IMR-90 (cell line): ENCODE measurements around the gene NPR2. TPM values are rescaled to one million over a fixed set of nuclear protein-coding genes. Genes with fewer than 3 reads are reported as not detected.
A peak's percentile ranks its signal among the peaks of the same experiment; 100 is the strongest.

Experiments
- ATAC-seq: fragments of 200-7000 bp; cut with Tn5 transposase; 2 replicates; pipeline ENCODE4 v1.9.1; 2020; ENCODE audit warnings: low read depth, mild to moderate bottlenecking, moderate library complexity
- BruUV-seq: library from RNA; stranded (reverse); fragments of 400-500 nt; replicated peaks from 2 replicates; lab custom pipeline; 2021; lab: Mats Ljungman, UMichigan
- CTCF ChIA-PET: fragments of 300-600 bp; formaldehyde crosslinking; extraction: SDS; loops from one replicate; lab custom pipeline; 2021; ENCODE audit warnings: antibody characterized with exemption; lab: Yijun Ruan, JAX
- POLR2A ChIA-PET: fragments of 300-600 bp; sonication (Branson Sonifier 250); formaldehyde crosslinking; loops from one replicate; lab custom pipeline; 2022; ENCODE audit warnings: antibody characterized with exemption; ENCODE audit not compliant: unreplicated experiment; lab: Charles Lee
- DNase-seq: peaks from one replicate; pipeline ENCODE4 v3.0.0; 2013
- H2AFZ ChIP-seq: replicated peaks from 2 replicates; pipeline ENCODE3; 2013; ENCODE audit warnings: low read length, mild to moderate bottlenecking; ENCODE audit not compliant: poor library complexity
- H2AK5ac ChIP-seq: 2 replicates; pipeline ENCODE4 v1.6.1; 2013; ENCODE audit warnings: low read depth, low read length, inconsistent platforms
- H2AK9ac ChIP-seq: replicated peaks from 2 replicates; pipeline ENCODE3; 2013; ENCODE audit warnings: mild to moderate bottlenecking, low read depth, low read length, moderate library complexity; ENCODE audit not compliant: poor library complexity
- H2BK120ac ChIP-seq: 2 replicates; pipeline ENCODE4 v1.6.1; 2013; ENCODE audit warnings: low read depth, low read length, inconsistent platforms
- H2BK15ac ChIP-seq: 3 replicates; pipeline ENCODE4 v1.6.1; 2013; ENCODE audit warnings: low read depth, low read length, inconsistent platforms
- H2BK20ac ChIP-seq: 2 replicates; pipeline ENCODE4 v1.6.1; 2013; ENCODE audit warnings: low read depth, mild to moderate bottlenecking, inconsistent platforms, low read length, moderate library complexity
- H2BK5ac ChIP-seq: 2 replicates; pipeline ENCODE4 v1.6.1; 2013; ENCODE audit warnings: mild to moderate bottlenecking, low read depth, low read length, inconsistent platforms; ENCODE audit not compliant: poor library complexity, severe bottlenecking
- H3K14ac ChIP-seq: replicated peaks from 2 replicates; pipeline ENCODE4 v1.6.1; 2013; ENCODE audit warnings: low read depth, low read length, inconsistent platforms
- H3K18ac ChIP-seq: 2 replicates; pipeline ENCODE4 v1.6.1; 2013; ENCODE audit warnings: low read depth, low read length, control low read depth
- H3K23ac ChIP-seq: 2 replicates; pipeline ENCODE4 v1.6.1; 2013; ENCODE audit warnings: low read depth, low read length, inconsistent platforms
- H3K27ac ChIP-seq: 2 replicates; pipeline ENCODE4 v1.5.1; 2013; ENCODE audit warnings: mild to moderate bottlenecking, control low read depth, low read length; ENCODE audit not compliant: insufficient read depth
- H3K27me3 ChIP-seq: 2 replicates; pipeline ENCODE4 v1.6.1; 2013; ENCODE audit warnings: low read length; ENCODE audit not compliant: control insufficient read depth, insufficient read depth
- H3K36me3 ChIP-seq: 2 replicates; pipeline ENCODE4 v1.6.1; 2013; ENCODE audit warnings: low read length, mixed read lengths; ENCODE audit not compliant: control insufficient read depth, insufficient read depth
- H3K4ac ChIP-seq: 2 replicates; pipeline ENCODE4 v1.6.1; 2013; ENCODE audit warnings: low read depth, low read length, inconsistent platforms
- H3K4me1 ChIP-seq: 2 replicates; pipeline ENCODE4 v1.6.1; 2013; ENCODE audit warnings: low read length, mixed read lengths; ENCODE audit not compliant: control insufficient read depth, insufficient read depth
- H3K4me2 ChIP-seq: 2 replicates; pipeline ENCODE4 v1.6.1; 2013; ENCODE audit warnings: low read depth, mild to moderate bottlenecking, control low read depth, low read length, moderate library complexity
- H3K4me3 ChIP-seq: 2 replicates; pipeline ENCODE4 v1.5.1; 2013; ENCODE audit warnings: low read depth, mild to moderate bottlenecking, control low read depth, low read length, moderate library complexity; ENCODE audit not compliant: insufficient read depth
- H3K56ac ChIP-seq: 2 replicates; pipeline ENCODE4 v1.6.1; 2013; ENCODE audit warnings: low read length, inconsistent platforms; ENCODE audit not compliant: insufficient read depth; ENCODE audit errors: extremely low read depth
- H3K79me1 ChIP-seq, 2 experiments: 2 replicates each; pipeline ENCODE4 v1.6.1; 2013; ENCODE audit warnings: low read length in 2 of 2, inconsistent platforms in 1 of 2, low read depth in 1 of 2
- H3K9ac ChIP-seq: 2 replicates; pipeline ENCODE4 v1.6.1; 2013; ENCODE audit warnings: low read depth, low read length, control low read depth
- H3K9me1 ChIP-seq: 2 replicates; pipeline ENCODE4 v1.6.1; 2013; ENCODE audit warnings: low read length, inconsistent platforms; ENCODE audit not compliant: insufficient read depth
- H3K9me3 ChIP-seq: 2 replicates; pipeline ENCODE4 v1.6.1; 2013; ENCODE audit warnings: low read length; ENCODE audit not compliant: control insufficient read depth, insufficient read depth
- H4K20me1 ChIP-seq: 2 replicates; pipeline ENCODE4 v1.6.1; 2013; ENCODE audit warnings: low read length, inconsistent platforms; ENCODE audit not compliant: insufficient read depth
- H4K5ac ChIP-seq: 2 replicates; pipeline ENCODE4 v1.6.1; 2013; ENCODE audit warnings: mild to moderate bottlenecking, low read depth, low read length, control low read depth
- H4K8ac ChIP-seq, 2 experiments: 2 replicates each; pipeline ENCODE4 v1.6.1; 2013; ENCODE audit warnings: low read depth in 2 of 2, low read length in 2 of 2, control low read depth in 1 of 2, inconsistent platforms in 1 of 2
- H4K91ac ChIP-seq: 2 replicates; pipeline ENCODE4 v1.6.1; 2013; ENCODE audit warnings: low read depth, low read length, inconsistent platforms; ENCODE audit not compliant: insufficient read depth
- BHLHE40 ChIP-seq: fragments of 150-350 bp; IDR thresholded peaks from 2 replicates; pipeline ENCODE4 v1.6.1; 2016; ENCODE audit warnings: mild to moderate bottlenecking, low read depth, low read length
- CHD1 ChIP-seq: IDR thresholded peaks from 2 replicates; pipeline ENCODE4 v1.6.1; 2012; ENCODE audit warnings: low read depth, low read length, improper control_type of control experiment
- FOS ChIP-seq: fragments of 150-350 bp; IDR thresholded peaks from 2 replicates; pipeline ENCODE4 v1.6.1; 2016; ENCODE audit warnings: low read depth, low read length
- MAFK ChIP-seq: IDR thresholded peaks from 2 replicates; pipeline ENCODE4 v1.6.1; 2012; ENCODE audit warnings: low read depth, low read length, improper control_type of control experiment
- MAZ ChIP-seq: IDR thresholded peaks from 2 replicates; pipeline ENCODE4 v1.6.1; 2012; ENCODE audit warnings: low read depth, mild to moderate bottlenecking, low read length, improper control_type of control experiment, moderate library complexity, borderline replicate concordance
- NFE2L2 ChIP-seq: fragments of 150-350 bp; IDR thresholded peaks from 2 replicates; pipeline ENCODE4 v1.6.1; 2016; ENCODE audit warnings: low read depth, mild to moderate bottlenecking, low read length
- POLR2A ChIP-seq: IDR thresholded peaks from 2 replicates; pipeline ENCODE4 v1.6.1; 2012; ENCODE audit warnings: mild to moderate bottlenecking, low read depth, low read length
- RCOR1 ChIP-seq: IDR thresholded peaks from 2 replicates; pipeline ENCODE4 v1.6.1; 2012; ENCODE audit warnings: mild to moderate bottlenecking, low read length, improper control_type of control experiment; ENCODE audit not compliant: insufficient replicate concordance
- RFX5 ChIP-seq: IDR thresholded peaks from 2 replicates; pipeline ENCODE4 v1.8.0; 2012; ENCODE audit warnings: low read depth, mild to moderate bottlenecking, low read length, moderate library complexity
- SMC3 ChIP-seq: fragments of 150-350 bp; IDR thresholded peaks from 2 replicates; pipeline ENCODE4 v1.6.1; 2016; ENCODE audit warnings: low read depth, mild to moderate bottlenecking, antibody characterized with exemption, low read length, moderate library complexity
- USF2 ChIP-seq: fragments of 150-350 bp; IDR thresholded peaks from 2 replicates; pipeline ENCODE4 v1.6.1; 2017; ENCODE audit warnings: mild to moderate bottlenecking, antibody characterized with exemption, low read length, low read depth
- WGBS, 2 experiments: methylation state at CpG; one replicate each; pipeline versions ENCODE4 v1.1.5 to v1.1.7; 2013; ENCODE audit warnings: missing lambda C conversion rate in 2 of 2; ENCODE audit not compliant: insufficient read length in 1 of 2; ENCODE audit errors: extremely low coverage in 2 of 2; 5-methylcytosine and 5-hydroxymethylcytosine counted together
- dilution Hi-C: fragments of 300-500 bp; cut with HindIII; formaldehyde crosslinking; loops from one replicate; pipeline ENCODE4 v1.14.3; 2018; ENCODE audit warnings: low sequenced_read_pairs; ENCODE audit not compliant: unreplicated experiment
- in situ Hi-C: fragments of 300-500 bp; cut with MboI; formaldehyde crosslinking; loops from 3 replicates; pipeline ENCODE4 v1.14.3; 2019; ENCODE audit warnings: low sequenced_read_pairs, inconsistent platforms, mixed read lengths
- intact Hi-C: fragments of 100-400 bp; cut with micrococcal nuclease; formaldehyde crosslinking; loops from 2 replicates; pipeline ENCODE4 v1.10.0; 2022
- polyA plus RNA-seq, 3 experiments: library from polyadenylated mRNA; depleted of rRNA; stranded (reverse); fragments of >200 nt; gene quantifications; 2 replicates each; pipeline ENCODE4 v1.2.3, GENCODE V29; 2012; ENCODE audit warnings: low replicate concordance in 1 of 3
- total RNA-seq: library from RNA; depleted of rRNA; stranded (reverse); fragments of >200 nt; gene quantifications from 2 replicates; pipeline ENCODE4 v1.2.3, GENCODE V29; 2012
- TF ChIP-seq, protein P1 (sequence below): fragments of 150-350 bp; IDR thresholded peaks from 2 replicates; pipeline ENCODE4 v1.6.1; 2016; ENCODE audit warnings: low read depth, mild to moderate bottlenecking, low read length, moderate library complexity, borderline replicate concordance
- TF ChIP-seq, protein P2 (sequence below): conservative IDR thresholded peaks from 2 replicates; pipeline ENCODE4 v1.5.1; 2012; ENCODE audit warnings: mild to moderate bottlenecking, low read depth, low read length, improper control_type of control experiment

NPR2 gene
- total and polyA plus RNA-seq, 2 of the 4 experiments (the other 2 are of a cell fraction): 5.2 to 35.7 TPM

DNA sequence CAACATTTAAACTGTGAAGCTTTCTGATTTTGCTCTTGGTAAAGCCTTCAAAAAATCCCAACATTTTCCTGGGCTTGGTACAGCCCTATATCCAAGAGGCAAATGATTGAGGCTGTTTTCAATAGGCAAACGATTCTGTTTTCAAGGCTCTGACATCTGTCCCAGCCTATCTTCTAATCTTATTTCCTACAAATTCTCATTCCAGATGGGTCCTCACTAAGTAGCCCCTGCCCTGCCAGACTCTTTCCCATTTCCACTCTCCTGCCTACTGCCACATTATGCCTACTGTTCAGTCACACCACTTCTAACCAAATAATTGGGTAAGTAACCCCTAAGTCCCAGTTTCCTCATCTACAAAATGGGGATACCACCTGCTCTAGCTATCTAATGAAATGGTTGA, 45.8 kb upstream of the NPR2 start:
- in situ Hi-C loops: no loop called here
- no peak overlapping the region for H3K56ac ChIP-seq
- no peaks in the 10 kb centered on the region for H3K9me3 ChIP-seq
- no peak overlapping the region for H2BK5ac ChIP-seq
- H3K27me3 ChIP-seq: no peaks in the 10 kb centered on the region
- no TSS peak for BruUV-seq
- no peak for DNase-seq
- peaks cover 35% of the 10 kb centered on the region for H4K20me1 ChIP-seq
- no peak overlapping the region for H4K5ac ChIP-seq
- peaks cover 60 to 84% of the 10 kb centered on the region in 2 experiments for H3K79me1 ChIP-seq
- ChIA-PET CTCF (interaction anchor here (0.6 to 2.3 kb wide), 2 partner anchors 10 to 39 kb away, joined by 4 to 7 read pairs; no protein-coding TSS in a partner anchor), POLR2A (no interaction called here)
- H3K23ac ChIP-seq: peak overlapping the region; percentile 1; the same call in 1 of the 2 replicates
- no peak for ATAC-seq
- no peak overlapping the region for H3K27ac ChIP-seq
- no peak overlapping the region for H2BK20ac ChIP-seq
- H2BK15ac ChIP-seq: no peak overlapping the region
- WGBS, 2 experiments: 67% methylated on average over 1 of the region's 1 CpG; no CpG with 5 or more reads in 1 of the 2 experiments
- H3K14ac ChIP-seq: no peak overlapping the region
- no peak overlapping the region for H3K9ac ChIP-seq
- H3K4me3 ChIP-seq: no peak overlapping the region
- H3K9me1 ChIP-seq: peaks cover 21% of the 10 kb centered on the region
- no peak overlapping the region for H3K4ac ChIP-seq
- H2BK120ac ChIP-seq: no peak overlapping the region
- H3K18ac ChIP-seq: no peak overlapping the region
- no peak overlapping the region for H2AK5ac ChIP-seq
- TF ChIP-seq CHD1: no peak
- TF ChIP-seq, protein P1, sequence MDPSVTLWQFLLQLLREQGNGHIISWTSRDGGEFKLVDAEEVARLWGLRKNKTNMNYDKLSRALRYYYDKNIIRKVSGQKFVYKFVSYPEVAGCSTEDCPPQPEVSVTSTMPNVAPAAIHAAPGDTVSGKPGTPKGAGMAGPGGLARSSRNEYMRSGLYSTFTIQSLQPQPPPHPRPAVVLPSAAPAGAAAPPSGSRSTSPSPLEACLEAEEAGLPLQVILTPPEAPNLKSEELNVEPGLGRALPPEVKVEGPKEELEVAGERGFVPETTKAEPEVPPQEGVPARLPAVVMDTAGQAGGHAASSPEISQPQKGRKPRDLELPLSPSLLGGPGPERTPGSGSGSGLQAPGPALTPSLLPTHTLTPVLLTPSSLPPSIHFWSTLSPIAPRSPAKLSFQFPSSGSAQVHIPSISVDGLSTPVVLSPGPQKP: no peak
- no peak for TF ChIP-seq NFE2L2
- TF ChIP-seq POLR2A: no peak
- TF ChIP-seq RCOR1: no peak
- no peak for TF ChIP-seq BHLHE40
- TF ChIP-seq MAFK: no peak
- no peak for TF ChIP-seq USF2
- TF ChIP-seq SMC3: no peak
- no peak for TF ChIP-seq MAZ
- TF ChIP-seq, protein P2, sequence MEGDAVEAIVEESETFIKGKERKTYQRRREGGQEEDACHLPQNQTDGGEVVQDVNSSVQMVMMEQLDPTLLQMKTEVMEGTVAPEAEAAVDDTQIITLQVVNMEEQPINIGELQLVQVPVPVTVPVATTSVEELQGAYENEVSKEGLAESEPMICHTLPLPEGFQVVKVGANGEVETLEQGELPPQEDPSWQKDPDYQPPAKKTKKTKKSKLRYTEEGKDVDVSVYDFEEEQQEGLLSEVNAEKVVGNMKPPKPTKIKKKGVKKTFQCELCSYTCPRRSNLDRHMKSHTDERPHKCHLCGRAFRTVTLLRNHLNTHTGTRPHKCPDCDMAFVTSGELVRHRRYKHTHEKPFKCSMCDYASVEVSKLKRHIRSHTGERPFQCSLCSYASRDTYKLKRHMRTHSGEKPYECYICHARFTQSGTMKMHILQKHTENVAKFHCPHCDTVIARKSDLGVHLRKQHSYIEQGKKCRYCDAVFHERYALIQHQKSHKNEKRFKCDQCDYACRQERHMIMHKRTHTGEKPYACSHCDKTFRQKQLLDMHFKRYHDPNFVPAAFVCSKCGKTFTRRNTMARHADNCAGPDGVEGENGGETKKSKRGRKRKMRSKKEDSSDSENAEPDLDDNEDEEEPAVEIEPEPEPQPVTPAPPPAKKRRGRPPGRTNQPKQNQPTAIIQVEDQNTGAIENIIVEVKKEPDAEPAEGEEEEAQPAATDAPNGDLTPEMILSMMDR: no peak
- no peak for TF ChIP-seq RFX5
- TF ChIP-seq FOS: no peak
- no peak overlapping the region for H4K8ac ChIP-seq
- H2AFZ ChIP-seq: no peak overlapping the region
- dilution Hi-C loops: no loop called here
- H3K4me1 ChIP-seq: peaks cover 14% of the 10 kb centered on the region
- no peak overlapping the region; the same call in 1 of the 2 replicates for H3K4me2 ChIP-seq
- peaks cover 33% of the 10 kb centered on the region for H3K36me3 ChIP-seq
- no peak overlapping the region for H2AK9ac ChIP-seq
- H4K91ac ChIP-seq: no peak overlapping the region
- intact Hi-C loops: no loop called here
